HFF-Myc (cell line): Measurements from ENCODE around the gene MGAT4A.
"Not testable (repeated sequence)": the region's sequence is repeated elsewhere in the genome, so short reads cannot be mapped to it uniquely, and the experiment has no call there.

Experiments
- DNase-seq: peaks from one replicate; pipeline ENCODE4 v3.0.0-alpha.2; 2011; ENCODE audit warnings: low read depth; ENCODE audit errors: extremely low read depth
- H3K4me3 ChIP-seq: replicated peaks from 2 replicates; pipeline ENCODE4 v1.5.1; 2011; ENCODE audit warnings: low read depth, mild to moderate bottlenecking, control low read depth, low read length
- TF ChIP-seq, protein P1 (sequence below): IDR thresholded peaks from 2 replicates; pipeline ENCODE4 v1.5.1; 2012; ENCODE audit warnings: mild to moderate bottlenecking, low read depth, low read length, control low read depth; ENCODE audit errors: missing control alignments

The MGAT4A gene

DNA sequence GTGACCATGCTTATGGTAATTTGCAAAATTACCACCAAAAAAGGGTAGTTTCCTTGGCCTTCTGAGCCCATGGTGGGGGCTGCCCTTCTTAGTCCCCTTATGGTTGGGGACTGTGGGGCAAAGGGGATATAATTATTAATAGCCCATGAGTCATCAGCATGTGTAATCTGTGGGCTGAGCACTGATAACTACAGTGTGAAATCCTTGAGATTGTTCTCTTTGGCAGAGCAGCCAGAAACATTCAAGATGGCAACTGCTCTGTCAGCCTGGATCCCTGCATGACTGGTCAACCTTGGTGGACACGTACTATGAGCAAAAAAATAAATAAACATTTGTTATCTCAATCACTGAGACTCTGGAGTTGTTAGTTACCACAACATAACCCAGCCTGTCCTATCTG lies 61.3 kb downstream of the MGAT4A start:
- TF ChIP-seq, protein P1, sequence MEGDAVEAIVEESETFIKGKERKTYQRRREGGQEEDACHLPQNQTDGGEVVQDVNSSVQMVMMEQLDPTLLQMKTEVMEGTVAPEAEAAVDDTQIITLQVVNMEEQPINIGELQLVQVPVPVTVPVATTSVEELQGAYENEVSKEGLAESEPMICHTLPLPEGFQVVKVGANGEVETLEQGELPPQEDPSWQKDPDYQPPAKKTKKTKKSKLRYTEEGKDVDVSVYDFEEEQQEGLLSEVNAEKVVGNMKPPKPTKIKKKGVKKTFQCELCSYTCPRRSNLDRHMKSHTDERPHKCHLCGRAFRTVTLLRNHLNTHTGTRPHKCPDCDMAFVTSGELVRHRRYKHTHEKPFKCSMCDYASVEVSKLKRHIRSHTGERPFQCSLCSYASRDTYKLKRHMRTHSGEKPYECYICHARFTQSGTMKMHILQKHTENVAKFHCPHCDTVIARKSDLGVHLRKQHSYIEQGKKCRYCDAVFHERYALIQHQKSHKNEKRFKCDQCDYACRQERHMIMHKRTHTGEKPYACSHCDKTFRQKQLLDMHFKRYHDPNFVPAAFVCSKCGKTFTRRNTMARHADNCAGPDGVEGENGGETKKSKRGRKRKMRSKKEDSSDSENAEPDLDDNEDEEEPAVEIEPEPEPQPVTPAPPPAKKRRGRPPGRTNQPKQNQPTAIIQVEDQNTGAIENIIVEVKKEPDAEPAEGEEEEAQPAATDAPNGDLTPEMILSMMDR = no peak
- no peak for DNase-seq
- no peak overlapping the region for H3K4me3 ChIP-seq

DNA sequence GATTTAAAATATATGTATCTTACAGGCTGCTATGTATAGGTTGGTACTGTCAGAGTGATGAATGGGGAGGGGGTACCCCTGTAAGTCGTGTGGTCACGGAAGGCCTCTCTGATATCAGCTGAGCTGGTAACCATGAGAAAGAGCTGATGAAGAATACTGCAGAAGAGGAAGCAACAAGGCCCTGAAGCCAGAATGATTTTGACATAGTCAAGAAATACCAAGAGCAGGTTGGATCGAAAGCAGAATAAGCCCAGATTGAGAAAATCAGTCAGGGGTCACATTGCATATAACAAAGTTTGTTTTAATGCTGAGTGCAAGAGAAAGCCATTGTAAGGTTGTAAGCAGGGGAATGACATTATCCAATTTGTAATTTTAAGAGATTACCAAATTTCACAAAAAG lies 65.3 kb downstream of the MGAT4A start:
- H3K4me3 ChIP-seq = no peak overlapping the region
- TF ChIP-seq, protein P1 = no peak
- DNase-seq = no peak

DNA sequence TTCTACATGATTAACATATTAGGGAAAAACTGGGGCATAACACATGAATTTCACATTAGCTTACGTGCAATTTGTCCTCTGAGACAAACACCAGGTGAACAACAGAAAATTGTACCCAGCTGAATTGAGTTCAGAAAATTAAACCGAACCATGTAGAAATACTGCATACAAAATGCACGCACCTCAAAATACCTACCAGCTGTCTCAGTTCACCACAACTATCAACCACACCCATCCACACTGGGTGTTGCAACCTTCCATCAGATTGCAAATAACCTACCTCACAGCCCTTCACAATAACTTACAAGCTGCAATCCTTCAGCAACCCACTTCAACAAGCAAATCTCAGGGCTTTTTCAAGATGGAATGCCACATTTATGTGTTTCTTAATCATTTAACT lies 66.6 kb downstream of the MGAT4A start:
- TF ChIP-seq, protein P1 = no peak
- H3K4me3 ChIP-seq = no peak overlapping the region
- DNase-seq = no peak

DNA sequence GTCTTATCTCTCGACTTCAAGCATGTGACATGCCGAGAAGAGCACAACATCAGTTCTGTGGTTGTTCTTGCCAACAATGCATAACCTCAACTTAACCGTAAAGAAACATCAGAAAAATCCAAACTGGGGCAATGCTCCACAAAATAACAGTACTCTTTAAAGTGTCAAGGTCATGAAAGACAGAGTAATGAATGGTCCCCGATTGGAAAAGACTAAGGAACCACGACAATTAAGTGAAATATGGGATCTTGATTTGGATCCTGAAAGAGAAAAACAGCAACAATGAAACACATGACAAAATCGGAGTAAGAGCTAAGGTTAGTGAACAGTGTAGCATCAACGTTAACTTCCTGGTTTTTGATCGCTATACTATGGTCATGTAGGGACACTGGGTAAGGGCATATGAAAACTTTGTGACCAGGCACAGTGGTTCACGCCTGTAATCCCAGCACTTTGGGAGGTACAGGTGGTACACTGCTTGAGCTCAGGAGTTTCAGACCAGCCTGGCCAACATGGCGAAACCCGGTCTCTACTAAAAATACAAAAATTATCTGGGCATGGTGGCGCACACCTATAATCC lies 67.3 kb downstream of the MGAT4A start:
- DNase-seq = no peak
- TF ChIP-seq, protein P1 = no peak
- H3K4me3 ChIP-seq = no peak overlapping the region

DNA sequence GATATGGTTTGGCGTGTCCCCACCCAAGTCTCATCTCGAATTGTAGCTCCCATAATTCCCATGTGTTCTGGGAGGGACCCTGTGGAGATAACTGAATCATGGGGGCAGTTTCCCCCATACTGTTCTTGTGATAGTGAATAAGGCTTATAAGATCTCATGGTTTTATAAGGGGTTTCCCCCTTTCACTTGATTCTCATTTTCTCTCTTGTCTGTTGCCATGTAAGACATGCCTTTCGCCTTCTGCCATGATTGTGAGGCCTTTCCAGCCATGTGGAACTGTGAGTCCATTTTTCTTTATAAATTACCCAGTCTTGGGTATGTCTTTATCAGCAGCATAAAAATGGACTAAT lies 71.5 kb downstream of the MGAT4A start:
- not testable (repeated sequence) for DNase-seq, H3K4me3 ChIP-seq

DNA sequence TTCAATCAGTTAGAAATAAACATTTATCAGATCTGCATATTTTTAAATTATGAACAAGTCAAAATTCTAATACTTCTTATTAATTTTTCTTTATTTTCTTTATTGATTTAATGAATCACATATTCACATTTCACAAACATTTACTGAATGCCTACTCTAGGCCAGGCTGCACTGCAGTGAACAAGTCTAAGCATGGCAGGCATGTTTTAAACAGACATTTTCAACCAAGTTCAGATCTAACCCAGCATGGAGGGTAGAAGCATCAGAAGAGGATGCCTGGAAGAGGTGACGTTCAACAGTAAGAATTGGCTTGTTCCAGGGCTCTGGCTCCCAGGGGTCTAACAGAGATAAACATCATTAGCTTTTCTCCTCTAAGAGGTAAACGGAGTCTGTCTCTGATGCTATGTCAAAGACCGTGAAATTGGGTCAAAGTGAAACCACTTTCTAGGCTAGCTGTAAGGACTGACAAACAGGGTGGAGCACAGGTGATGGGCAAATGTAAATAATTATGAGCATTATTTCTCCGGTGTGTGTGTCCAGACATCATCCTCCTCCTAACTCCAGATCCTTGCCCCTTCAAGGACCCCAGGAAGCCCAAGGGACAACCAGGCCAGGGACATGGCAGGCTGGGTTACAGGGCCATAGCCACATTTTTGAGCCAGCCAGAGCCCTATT lies 72.0 kb downstream of the MGAT4A start:
- TF ChIP-seq, protein P1 = no peak
- H3K4me3 ChIP-seq = no peak overlapping the region
- DNase-seq = no peak

DNA sequence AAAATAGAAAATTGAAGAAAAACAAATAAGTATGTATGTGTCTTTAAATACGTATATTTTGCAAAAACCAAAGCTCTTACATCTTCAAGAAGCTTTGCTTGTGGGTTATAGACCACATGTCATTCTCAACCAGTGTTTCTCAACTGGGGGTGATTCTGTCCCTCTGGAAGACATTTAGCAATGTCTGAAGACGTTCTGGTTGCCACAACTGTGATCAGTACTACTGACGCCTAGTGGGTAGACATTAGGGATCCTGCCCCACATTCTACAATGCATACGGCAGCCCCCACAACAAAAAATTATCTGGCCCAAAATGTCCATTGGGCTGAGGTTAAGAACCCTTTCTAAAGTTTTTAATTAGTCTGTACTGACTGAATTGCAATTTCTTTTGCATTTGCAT lies 74.1 kb downstream of the MGAT4A start:
- TF ChIP-seq, protein P1 = no peak
- no peak for DNase-seq
- H3K4me3 ChIP-seq = no peak overlapping the region
